Fibroblast of skin of right biceps (primary cell): Measurements from ENCODE around the gene ZWILCH.
"Not testable (repeated sequence)": the region's sequence is repeated elsewhere in the genome, so short reads cannot be mapped to it uniquely, and the experiment has no call there.

ENCODE experiments used
- DNase-seq: peaks from one replicate; pipeline ENCODE4 v3.0.0-alpha.2; 2013

Gene ZWILCH

DNA sequence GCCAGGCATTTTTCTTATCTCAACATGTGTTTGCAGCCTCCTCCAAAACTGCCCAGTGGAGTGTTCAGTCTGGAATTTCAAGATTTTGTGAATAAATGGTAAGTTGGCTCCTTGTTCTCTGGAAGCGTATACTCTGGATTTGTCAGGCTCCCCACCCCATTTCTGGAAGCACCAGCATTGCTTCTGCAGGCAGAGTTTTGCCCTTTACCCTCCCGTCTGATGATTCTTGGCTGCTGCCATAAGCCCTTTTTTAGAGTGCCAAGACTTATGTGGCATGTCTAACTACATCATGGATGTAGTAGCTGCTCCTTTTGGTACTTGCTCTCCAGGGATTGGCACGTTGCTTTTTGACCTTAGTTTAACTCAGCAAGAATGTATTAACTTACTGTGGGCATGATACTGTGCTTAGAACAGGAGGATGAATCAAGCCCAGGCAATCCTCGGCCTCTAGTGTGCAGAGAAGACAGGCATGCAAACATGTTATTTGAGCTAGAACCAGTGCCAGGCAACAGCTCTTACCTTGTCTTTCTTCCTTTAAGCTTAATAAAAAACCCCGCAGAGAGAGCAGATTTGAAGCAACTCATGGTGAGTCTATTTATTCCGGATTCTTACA is 15.8 kb upstream of the ZWILCH start:
- DNase-seq = no peak

DNA sequence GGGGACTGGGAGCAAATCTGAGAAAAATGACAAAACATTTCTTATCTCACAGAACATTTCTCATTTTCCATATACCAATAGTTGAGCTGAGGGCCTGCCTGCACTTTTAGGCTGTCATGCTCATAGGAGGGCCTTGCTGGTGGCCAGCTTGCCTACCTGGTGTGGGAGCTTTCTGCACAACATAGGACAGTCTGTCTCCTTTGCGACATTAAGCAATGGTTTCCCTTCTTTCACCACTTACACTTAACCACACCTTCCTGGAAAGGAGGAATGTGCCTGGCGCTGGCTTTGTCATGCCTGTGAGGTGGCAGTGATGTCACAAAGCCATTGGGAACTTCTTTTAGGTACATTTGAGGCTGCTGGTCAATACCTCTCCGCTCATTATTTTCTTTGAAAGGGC is 13.3 kb upstream of the ZWILCH start:
- DNase-seq = no peak

DNA sequence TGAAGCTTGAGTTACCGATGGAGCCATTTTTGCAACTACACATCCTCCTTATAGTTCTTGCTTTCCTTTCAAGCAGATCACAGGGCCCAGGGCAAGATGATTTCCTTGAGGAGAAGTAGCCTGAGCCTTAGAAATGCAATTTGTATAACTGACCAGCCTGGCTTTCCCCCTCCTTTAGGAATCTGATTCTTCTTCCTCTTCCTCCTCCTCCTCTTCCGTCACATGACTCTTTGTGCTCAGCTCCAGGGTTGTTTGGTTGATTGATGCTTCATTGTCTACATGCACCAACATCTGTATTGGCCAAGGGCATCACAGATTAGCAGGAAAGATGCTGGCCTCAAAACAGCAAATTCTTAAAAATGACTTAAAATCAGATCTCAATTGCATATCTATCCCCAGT is 10.9 kb upstream of the ZWILCH start:
- no peak for DNase-seq

DNA sequence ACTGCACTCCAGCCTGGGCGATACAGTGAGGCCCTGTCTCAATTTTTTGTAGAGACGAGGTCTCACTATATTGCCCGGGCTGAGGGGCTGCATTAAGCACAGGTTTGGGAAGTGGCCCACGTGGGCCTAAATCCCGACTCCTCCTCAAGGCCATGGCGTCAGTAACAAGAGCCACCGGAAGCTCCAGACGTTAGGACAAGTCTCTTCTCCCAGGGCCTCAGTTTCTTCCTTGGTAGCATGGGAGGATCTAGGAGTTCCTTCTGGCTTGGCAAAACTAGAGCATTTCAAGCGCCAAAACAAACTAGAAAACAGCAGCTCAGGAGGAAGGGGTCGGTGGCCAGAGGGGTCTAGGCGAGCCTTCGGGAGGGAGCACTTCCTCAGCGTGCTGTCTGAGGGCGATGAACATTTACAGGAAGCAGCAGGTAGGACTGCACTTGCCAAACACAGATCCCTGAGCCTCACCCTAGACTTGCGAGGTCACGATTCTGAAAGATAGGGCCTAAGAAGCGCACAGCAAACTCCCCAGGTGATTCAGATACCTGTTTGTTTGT is 8.1 kb upstream of the ZWILCH start:
- no peak for DNase-seq

DNA sequence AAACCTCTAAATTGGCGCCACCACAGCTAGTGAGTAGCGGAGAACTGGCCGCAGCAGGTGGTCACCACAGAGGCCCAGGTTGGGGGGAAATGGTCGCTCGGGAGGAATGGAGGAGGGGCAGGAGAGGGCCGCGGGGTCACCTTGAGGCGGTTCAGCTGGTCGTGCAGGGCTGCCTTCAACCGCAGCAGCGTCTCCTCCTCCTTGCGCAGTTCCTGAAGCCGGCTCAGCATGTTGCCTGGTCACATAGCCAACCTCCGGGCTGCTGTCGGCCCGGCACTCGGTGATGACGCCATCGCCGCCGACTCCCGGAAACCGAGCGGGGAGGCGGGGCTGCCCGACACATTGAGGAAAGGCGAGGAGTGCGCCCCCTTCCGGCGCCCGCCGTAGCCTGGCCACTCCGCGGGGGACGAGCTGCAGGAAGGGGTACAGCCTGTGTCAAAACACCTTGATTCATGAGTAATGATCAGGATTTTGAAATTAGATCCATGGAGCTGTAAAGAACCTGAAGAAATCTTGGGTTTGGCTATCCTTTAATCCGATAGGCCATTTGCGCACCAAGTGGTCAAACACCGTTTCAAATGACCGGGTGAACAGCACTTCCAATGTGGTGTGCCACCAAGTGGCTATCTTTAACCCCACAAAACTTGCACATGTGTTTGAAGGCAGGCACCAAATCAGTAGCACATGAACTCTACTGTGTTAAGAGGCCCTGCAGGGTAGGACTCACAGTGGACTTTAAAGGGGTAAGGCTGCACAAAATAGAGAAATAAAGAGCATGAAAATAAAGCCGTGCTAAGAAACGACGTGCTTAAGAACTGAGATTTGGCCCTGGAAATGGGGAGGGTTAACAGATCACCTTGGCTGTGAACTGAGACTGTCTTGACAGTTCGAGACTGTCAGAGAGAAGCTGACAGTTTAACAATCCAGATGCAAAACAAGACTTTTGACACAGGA is 7.3 kb upstream of the ZWILCH start, which contains the start of gene SNAPC5:
Gene SNAPC5 (minus strand): TSS at position 261 of the 954 bp plus-strand sequence. CDS start 31 bp downstream, at position 230.
- peak; percentile 93 for DNase-seq

DNA sequence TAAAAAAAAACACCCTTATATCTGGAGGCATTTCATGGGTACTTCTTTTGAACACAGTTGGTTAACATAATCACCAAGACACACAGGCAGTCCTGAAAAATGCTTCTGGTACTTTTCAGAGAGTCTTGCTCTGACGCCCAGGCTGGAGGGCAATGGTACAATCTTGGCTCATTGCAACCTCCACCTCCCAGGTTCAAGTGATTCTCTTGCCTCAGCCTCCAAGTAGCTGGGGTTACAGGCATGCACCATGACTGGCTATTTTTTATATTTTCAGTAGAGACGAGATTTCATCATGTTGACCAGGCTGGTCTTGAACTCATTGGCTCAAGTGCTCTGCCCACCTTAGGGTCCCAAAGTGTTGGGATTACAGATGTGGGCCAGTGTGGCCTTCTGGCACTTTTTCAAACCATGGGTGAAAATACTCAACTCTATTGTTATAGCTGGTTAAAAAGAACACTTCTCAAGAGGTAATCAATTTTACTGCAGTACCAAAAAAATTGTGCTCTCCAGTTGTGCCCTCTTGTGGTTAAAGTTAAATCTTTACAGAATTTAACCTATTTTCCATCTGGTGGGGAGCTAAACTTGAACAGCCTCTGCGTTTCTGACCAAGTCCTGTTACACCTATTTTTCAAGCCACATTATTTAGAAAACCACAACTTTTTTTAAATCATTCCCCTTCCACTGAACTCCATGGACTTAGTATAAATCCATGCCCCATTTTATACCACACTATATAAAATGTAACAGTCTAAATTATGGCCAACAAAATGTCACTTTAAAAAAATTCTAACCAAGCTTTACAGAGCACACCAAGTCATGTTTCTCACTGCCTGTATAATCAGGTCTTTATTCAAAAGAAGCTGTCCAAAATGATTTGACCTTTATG is 6.4 kb upstream of the ZWILCH start:
- DNase-seq = peak; percentile 53

DNA sequence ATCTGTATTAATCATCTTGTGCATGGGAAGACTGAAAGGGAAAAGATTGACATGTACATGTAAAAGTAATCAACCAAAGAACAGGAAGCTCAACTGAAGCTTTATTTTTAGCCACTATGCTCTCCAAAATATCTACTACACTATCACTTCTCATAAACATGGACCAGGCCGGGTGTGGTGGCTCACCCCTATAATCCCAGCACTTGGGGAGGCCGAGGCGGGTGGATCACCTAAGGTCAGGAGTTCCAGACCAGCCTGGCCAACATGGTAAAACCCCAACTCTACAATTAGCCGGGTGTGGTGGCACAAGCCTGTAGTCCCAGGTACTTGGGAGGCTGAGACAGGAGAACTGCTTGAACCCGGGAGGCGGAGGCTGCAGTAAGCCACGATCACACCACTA is 4.8 kb upstream of the ZWILCH start:
- not testable (repeated sequence) for DNase-seq

DNA sequence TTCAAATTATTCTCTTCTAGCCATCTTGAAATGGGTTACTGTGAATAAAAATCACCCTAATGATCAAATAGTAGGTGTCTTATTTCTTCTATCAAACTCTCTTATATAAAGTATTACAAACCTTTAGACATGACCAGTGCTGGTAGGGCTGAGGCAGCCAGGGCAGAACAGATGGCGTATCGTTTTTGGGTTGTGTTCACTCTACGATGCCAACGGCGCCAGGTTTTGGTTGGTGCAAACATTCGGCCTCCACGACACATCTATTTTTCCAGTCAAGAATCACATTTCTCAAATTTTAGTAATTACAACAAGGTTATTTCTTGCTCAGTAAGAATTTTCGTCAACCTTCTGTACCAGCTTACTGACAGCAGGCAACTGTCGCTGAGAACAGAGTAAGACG is 2.6 kb upstream of the ZWILCH start:
- no peak for DNase-seq

DNA sequence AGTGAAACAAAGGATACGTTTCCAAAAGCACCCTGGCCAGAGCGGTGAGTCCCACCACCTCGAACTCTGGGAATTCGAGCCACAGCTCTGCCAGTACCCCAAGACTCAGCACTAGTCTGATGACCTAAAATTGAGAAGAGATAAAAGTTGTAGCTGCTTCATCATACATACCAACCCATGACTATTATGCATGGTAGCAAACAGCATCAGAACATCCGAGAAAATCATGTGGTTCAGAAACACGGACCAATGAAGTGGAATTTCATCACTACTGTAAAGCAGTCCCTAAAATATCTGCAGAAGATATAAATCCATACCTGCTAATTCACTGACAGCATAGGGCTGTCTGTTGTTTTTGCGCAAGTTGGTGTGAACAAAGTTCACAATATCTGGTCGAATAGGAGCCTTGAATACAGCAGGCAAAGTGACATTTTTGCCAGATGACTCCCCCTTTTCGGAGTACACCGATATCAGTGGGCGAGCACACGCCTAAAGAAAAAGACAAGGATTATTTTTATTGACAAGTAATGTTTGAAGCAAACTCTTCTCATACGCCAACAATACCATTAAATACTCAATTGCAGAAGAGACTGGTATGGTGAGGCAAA is 2.0 kb upstream of the ZWILCH start:
- not testable (repeated sequence) for DNase-seq

DNA sequence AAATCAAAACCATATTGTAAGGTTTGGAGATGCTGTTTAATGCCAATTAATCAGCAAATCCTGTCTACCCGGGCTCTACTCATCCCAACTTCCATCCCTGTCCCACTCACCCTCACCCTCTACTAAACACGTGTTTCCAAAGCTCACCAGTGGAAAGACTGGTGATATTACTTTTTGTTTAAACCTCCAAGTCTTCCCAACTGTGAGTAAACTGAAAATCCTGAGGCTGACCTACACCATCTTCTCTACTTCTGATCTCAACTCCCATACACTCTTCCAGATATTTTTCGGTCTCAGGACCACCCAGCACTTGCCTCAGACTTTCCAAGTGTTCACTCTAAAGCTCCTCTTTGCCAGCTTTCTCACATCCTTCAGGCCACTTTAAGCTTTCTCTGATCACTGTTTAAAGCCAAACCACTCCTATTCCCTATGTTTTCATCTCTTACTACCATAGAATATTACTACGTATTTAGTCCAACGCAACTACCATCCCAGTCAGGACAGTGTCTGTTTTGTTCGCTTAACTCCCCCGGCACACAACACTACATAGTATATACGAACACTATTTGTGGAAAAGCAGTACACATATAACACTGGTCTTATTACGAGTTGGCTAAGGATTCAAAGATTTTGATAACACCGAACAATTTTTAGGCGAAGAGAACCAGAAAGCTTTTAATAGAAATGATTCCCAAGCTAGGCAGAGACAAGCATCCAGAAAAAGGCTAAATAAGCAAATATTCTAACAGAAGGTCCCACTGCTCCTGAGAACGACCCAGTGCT is 1.2 kb upstream of the ZWILCH start:
- DNase-seq = no peak

DNA sequence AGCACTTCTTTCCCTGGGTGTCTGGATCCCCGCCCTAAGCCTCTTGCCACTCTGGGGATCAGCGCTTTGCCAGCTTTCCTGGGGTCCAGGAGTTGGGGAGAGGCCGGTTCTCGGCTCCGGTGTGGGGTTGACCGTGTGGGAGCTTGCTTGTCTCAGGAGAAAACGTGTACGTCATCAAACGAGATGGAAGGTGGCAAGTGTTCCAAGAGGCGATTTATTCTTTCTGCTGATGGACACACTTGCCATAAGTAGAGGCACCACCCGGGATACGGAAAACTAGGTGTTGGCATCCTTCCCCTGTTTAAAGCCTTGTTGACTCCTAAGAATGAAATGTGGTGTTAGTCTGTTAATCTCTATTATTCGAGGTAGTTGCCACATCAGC is 295 bp downstream of the ZWILCH start:
- no peak for DNase-seq

DNA sequence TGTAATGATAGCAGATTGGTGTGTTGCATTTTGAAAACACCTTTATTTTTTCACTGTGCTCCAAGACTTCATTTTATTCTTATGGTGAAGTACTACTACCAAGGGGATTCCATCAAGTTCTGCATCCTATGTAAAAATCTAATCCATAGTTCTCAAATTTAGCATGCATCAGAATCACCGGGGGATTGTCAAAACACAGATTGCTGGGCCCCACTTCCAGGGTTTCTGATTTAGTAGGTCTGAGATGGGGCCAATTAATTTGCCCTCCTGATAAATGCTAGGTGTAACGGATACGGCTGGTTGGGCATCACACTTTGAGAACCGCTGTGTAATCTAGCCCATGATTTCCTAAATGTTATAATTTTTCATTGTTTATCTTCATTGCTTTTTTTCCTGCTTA is 692 bp downstream of the ZWILCH start:
- DNase-seq = no peak

DNA sequence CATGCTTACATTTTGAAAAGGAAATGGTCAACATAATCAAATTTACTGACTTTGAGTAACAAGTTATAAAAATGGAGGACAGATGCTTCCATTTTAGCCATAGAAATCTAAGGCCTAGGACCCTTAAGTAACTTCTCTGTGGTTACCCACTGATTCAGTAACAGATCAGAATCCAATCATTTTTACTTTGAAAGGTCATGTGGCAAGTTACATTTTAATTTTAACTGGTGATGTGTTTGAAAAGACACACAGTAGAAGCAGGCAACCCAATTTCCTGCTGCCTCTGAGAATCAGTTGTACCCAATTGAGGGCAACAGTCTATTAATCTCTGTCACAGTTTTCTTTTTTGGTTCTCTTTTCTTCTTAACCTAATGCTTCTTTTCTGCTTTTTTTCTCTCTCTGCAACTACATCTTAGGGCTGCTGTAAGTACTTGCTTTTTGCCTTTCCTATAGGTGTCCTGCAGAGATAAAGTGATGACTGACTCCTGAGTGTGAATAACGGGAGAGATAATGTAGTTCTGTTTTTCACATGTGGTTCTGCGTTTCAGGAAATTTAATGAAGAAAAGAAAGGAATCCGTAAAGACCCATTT is 3.3 kb downstream of the ZWILCH start:
- DNase-seq = no peak

DNA sequence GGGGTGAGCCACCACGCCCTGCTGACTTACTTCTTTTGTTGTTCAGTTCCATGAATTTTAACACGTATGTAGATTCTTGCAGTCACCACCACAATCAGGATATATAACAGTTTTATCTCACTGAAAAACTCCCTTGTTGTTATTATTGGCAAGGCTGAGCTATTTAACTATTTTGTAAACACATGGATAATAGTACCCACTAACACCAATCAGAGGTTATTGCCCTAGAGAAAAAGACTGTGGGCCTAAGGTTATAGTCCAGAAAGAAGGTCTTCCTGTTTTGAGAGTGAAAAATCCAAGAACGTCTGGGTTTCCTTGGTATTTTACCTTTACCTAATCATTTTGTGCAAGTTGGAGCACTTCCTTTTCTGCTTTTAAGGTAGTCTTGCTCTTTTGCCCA is 9.5 kb downstream of the ZWILCH start:
- no peak for DNase-seq

DNA sequence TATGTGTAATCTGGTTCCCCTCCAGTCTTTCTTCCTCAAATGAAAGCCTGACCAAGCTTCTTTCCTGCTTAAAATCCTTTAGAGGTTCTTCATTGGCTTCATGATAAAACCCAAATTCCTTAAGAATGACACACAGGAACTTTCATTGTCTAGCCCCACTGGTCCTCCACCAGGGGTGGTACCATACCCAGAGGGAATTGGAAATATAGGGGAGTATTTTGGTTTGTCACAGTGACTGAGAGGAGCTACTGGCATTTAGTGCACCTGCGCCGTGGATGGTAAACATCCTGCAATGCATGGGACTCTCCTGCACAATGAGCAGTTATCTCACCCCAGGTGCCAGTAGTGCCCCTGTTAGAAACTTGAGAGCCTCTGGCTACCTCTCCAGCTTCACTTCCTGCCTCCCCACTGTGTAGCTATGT is 10.8 kb downstream of the ZWILCH start:
- peak; percentile 31 for DNase-seq

DNA sequence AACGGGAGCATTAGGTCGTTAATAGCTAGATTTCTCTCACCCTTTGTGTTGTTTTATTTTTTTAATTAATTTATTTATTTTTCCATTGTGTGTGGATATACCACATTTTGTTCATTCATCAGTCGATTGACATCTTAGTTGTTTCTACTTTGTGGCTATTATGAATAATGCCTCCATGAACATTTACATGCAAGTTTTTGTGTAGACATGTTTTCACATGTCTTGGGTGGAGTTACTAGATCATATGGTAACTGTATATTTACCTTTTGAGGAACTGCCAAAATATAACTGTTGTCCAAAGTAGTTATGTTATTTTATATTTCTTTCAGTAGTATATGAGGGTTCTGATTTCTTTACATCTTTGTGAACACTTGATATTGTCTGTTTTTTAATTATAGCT is 18.8 kb downstream of the ZWILCH start:
- no peak for DNase-seq

DNA sequence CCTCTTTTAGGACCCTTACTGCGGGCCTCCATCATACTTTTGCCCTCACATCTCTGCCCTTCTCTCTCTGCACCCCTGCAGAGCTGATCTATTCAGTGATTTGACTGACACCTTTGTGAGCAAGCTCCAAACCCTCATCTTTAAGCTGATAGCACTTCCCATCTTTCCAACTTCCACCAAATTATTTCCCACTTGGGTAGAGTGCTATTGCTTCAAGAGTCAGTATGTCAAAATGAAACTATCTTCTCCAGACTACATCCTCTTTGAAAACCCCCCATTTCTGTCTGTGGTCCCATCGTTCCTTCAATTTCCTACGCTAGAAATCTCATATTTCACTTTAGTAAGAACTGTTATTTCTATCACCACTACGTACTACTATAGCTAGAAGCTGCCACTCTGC is 19.7 kb downstream of the ZWILCH start:
- DNase-seq = no peak

DNA sequence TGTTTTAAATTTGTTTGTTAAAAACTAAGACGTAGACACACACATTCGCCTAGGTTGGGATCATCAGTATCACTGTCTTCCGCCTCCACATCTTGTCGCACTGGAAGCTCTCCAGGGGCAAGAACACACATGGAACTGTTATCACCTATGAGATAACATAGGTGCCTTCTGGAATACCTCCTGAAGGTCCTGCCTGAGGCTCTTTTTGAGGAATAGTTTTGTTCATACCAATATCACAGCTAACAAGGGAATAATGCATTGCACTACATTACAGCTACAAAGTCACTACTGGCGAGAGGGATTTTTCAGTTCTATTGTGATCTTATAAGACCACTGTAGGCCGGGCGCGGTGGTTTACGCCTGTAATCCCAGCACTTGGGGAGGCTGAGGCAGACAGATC is 29.9 kb downstream of the ZWILCH start:
- DNase-seq = no peak

DNA sequence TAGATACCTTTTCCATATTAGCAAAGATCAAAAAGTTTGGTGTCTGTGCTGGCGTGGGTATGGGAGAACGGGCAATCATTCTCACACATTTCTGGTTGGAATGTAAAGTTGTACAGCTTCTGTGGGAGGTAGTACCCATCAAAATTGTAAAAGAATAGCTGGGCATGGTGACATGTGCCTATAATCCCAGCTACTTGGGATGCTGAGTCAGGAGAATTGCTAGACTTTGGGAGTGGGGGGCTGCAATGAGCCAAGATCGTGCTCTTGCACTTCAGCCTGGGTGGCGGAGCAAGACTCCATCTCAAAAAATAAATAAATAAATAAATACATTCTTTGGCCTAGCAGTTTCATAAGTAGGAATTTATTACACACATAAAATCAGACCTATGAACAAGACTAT is 37.8 kb downstream of the ZWILCH start:
- DNase-seq = no peak

DNA sequence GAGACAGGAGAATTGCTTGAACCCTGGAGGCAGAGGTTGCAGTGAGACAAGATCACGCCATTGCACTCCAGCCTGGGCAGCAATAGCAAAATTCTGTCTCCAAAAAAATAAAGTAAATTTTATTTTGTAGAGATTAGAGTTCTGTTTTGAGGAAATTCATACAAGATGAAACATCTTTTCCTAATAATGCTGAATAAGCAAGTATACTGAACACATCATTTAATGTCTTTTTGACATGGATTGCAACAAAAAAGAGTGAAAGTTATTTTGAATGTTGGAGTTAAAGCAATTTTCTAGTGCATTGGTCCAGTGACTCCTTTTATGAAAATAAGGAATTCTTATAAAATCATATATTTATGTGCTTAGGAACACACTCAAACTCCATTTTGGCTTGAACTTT is 40.1 kb downstream of the ZWILCH start:
- no peak for DNase-seq

DNA sequence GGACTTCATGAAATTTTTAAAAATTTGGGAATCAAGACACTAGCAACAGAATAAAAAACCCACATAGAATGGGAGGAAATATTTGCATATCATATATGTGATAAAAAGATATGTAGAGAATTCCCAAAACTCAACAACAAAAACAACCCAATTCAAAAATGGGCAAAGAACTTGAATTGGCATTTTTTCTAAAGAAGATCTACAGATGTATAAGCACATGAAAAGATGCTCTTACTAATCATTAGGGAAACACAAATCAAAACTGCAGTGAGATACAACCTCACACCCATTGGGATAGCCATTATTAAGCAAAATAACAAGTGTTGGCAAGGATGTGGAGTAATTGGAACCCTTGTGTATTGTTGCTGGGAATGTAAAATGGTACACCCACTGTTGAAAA is 50.6 kb downstream of the ZWILCH start:
- no peak for DNase-seq
